GM18909 (cell line): ENCODE results near the gene KIRREL1.
A peak's percentile ranks its signal among the peaks of the same experiment; 100 is the strongest.

ENCODE experiments used
- ATAC-seq: cut with Tn5 transposase; IDR thresholded peaks from one replicate; pipeline ENCODE4 v1.9.1; 2021; ENCODE audit warnings: mild to moderate bottlenecking; ENCODE audit not compliant: unreplicated experiment, poor library complexity

The KIRREL1 gene

DNA sequence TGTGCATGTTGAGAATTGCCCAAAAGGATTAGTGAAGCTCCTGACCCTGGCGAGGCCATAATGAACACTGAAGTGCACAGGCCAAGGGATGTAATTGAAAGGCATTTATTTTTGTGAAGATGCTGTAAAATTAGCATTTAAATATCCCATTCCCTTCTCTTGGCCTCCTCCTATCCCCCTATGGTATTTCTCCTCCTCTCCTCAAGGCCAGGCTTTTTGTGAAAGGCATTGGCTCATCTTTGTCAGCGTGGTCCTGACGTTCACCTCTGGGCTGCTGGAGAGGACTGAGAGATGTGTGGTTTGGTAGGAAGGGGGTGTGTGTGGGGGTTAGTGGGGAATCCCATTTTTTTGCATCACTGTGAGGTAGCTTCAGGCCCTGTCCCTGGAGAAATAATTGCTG, 105.7 kb downstream of the KIRREL1 start:
- ATAC-seq, result no peak

- no peak for ATAC-seq
Measured at GRCh38 chr1:158100498-158100897, 107.1 kb downstream of the KIRREL1 start.

DNA sequence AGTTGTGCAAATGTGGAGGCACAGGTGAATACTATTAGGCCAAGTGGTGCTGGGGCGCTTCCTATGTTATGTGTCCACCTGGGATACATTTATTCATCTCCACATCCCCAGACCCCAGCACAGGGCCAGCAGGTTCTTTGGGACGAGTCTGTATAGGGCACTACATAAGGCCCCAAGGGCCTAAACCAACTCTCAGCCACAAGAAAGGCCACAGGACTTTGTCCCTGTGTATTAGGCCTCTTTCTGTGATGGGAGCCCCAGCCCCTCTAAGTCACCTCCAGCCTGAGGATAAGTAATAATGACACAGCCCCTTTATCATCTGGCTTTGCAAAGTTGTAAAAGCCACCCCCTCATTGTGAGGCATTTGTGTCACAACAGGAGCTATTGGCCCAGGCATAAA, 108.0 kb downstream of the KIRREL1 start:
- ATAC-seq, result no peak

GRCh38 chr1:158101927-158102326, 108.5 kb downstream of the KIRREL1 start:
- ATAC-seq, result no peak

DNA sequence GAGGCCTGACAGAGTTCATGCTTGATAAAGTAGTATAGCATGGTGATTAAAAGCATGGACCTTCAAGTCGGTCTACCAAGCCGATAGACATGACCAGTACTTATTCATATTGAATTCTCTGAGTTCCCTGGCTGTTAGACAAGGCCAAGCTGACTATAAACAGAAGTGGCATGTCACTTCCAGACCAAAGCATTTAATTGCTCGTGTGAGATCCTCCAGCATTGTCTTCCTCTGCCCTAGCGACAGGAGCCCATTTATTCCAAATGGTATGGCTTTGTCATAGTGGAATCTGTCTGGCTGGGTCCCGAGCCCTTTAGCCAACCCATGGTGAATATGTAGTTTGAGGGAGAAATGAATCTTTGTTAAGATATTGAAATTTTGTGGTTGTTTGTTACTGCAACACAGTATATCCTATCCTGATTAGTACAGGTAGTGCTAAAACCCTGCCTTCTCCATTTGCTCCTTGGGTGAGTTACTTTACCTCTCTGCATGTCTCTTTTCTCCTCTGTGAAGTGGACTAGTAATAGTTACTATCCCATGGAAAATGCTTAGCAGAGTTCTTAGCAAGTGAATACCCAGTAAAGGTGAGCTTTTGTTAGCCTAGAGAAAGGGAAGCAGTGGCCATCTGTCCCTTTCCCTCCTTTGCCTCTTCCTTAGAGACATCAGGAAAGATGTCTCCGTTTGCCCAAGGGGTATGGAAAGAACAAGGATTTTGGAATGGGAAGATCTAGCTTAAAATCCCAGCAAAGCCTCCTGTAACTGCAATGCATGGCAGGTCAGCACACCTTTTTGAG, 109.6 kb downstream of the KIRREL1 start:
- no peak for ATAC-seq

DNA sequence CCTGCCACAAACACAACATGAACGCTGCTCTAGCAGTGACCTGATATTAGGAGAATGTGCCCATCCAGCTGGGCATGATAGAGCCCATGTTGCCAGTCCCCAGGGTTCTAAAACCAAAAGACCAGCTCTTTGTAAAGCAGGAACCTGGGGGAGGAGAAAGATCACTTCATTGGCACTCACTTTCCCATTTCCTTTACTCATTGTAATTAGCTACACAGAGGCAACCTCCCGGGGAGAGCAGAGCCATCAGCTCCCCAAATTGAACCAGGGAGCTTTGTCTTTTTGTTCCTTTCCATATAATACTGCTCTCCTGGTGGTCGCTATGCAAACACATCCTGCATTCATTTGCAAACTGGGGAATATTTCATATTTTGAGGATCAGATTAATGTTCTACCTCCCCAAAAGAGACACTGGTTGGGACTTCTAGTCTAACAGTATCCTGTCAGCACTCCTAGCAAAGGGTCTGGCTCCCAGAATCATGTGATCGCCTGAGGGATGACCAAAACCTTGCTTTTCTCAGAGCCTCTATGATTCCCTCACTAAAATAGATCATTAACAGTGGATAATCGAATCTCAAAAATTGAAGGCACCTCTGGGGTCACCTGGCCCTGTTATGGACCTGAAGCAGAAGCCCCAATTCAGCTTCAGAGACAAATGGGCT, 110.5 kb downstream of the KIRREL1 start:
- ATAC-seq, result no peak

DNA sequence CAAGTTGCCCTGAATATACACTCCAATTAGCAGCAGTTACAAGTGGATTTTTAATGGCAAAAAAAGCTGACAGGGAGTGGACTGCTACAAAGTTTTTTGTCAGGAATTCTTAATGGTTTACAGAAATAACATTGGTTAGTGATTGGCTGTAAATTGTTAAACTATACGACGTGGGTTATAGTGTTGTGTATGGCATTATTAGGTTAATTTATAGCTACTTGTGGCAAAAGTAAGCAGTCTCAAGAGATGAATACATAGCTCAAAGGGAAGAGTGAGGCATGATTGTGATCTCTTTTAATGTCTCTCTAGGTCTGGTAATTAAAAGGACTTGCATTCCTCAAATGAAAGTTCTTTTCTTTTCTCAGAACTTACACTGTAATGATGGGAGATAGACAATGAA, 111.4 kb downstream of the KIRREL1 start:
- no peak for ATAC-seq

DNA sequence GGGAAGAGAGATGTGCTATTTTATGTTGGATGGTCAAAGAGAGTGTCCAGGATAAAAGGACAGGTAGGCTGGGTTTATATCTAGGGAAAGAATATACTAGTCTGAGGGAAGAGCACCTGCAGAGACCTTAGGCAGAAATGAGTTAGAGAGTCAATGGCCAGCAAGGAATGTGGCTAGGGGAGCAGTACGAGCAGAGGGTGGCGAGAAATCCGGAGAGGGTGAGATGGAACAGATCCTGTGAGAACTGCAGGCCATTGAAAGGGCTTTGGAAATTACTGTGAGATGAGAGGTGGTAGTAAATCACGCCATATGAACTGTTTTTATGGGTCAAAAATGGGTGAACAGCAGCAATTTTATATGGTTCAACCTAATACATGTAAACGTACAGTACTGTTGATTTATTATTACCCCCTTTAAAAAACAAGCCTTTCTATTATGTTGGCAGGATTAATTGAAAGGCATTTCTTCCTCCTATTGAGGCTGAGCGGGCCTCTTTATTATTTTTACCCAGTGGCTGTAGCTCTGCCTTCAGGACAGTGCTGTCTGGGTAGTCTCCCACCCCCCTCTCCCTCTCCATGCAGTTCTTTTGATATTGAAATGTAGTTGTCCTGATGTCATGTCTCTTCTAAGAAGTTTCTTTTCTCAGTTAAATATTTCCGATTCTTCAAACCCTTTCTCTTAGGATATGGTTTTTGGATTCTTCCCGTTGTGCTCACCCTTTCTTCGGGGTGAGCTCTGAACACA, 112.1 kb downstream of the KIRREL1 start:
- no peak for ATAC-seq

DNA sequence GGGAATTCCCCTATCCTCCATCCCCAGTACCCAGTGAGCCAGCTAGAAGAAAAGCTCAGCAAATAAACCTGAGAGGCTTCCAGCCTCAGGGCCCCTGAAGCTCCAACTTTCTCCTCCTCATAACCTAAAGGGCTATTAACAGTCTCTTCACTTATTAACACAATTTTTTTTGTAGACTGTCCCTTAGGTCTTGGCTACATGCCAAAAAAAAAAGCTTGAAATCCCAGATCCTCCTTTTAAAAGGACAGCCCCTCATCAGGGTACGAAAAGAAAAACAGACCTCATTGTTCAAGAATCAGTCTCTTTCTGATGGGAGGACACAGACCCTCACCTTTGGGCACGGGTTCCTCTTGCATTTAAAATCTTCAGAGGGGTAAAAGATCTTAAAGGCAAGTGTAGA, 114.5 kb downstream of the KIRREL1 start:
- ATAC-seq, result no peak

DNA sequence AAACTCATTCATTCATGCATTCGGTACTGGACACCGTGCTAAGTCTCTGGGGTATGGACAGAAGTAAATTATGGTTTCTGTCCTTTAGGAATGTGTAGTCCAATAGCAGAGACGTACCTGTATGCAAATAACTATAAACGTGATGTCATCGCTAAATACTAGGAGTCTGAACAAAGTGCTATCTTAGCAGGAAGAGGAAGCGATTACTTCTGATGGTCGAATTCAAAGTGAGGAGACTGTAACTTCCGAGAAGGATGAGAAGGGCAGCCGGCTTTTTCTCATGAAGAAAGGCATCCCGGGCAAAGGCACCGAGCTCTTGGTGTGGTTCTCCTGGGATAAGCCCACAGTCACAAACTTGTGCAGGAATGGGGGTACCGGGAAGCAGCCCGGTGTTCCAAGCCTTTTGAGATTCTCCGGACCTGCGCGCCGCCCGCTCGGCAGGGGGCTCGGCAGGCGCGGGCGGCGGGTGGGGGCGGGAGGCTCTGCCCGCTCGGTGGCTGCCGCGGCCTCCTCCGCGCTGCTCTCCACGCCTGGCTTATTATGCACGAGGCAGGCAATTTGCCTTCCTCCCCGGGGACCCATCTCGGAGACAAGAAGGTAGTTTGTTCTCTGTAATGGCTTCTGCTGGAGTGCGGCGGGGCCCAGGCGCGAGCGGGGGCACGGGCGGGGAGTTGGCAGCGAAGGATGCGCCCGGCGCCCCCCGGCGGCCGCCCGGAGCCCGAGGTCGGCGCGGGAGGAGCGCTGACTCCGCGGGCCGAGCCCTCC, 119.7 kb downstream of the KIRREL1 start:
- no peak for ATAC-seq

DNA sequence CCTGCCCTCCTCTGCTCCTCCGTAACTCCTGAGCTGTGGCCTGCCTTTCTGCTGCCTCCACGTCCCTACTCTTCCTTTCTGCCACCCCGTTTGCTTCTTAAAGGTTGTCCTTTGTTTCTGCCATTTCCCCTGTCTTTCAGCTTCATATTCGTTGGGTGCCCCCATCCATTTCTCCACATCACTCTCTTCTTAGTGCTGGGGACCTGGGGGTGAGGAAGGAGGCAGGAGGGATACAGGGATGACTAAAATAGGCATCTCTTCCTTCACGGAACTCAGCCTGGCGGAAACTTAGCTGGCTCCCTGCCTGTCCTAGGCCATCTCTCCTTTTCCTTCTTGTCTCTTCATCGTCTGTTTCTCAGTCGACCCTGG, 120.3 kb downstream of the KIRREL1 start:
- no peak for ATAC-seq

GRCh38 chr1:158115126-158115525, 121.7 kb downstream of the KIRREL1 start:
- peak; percentile 65 for ATAC-seq

- no peak for ATAC-seq
Measured at GRCh38 chr1:158116311-158117167, 123.1 kb downstream of the KIRREL1 start.

DNA sequence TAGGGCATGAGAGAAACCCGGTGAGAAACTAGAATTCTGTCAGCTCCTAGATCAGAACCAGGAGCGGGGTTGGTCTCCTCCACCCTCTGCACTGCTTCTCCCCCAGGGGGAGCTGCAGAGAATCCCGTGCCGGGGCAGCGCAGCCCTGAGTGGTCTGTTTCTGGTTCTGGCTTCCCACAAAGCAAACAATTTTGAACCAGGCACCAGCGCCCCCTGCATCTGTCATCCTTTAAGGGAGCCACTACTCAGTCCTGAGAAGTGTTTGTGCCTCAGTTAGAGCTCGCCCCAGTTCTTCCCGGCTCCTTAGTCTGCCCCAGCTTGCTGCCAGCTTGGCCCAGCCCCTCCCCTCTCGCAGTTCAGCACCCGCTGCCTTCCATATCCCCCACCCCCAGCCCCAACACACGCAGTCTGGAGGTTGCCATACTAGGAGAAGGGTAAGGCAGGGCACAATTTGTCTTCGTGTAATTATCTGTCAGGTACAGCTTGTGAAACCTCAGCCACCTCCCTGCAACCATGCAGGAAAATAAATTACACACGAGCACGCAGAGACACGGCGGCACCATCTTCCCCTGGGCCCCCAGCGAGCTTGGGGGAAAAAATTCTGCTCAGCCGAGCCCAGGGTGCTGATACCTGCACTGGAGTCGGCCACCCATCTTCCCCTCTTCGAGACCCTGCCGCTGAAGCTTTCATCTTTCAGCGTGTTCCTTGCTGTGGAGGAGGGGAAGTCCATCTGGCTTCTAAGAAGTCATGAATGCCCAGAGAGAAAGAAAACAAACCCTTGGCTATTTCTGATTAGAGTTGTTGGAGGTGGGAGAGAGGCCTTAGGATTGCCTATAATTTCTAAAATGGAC, 124.6 kb downstream of the KIRREL1 start:
- ATAC-seq, result no peak

- ATAC-seq, result no peak
Measured at GRCh38 chr1:158118713-158119402, 125.4 kb downstream of the KIRREL1 start.

GRCh38 chr1:158119976-158120653, 126.7 kb downstream of the KIRREL1 start:
- ATAC-seq, result no peak

- ATAC-seq, result no peak
Measured at GRCh38 chr1:158121604-158122254, 128.3 kb downstream of the KIRREL1 start.
